NCI-H69 (cell line): Measurements from ENCODE around the gene WASF2.
"Not testable (repeated sequence)": the region's sequence is repeated elsewhere in the genome, so short reads cannot be mapped to it uniquely, and the experiment has no call there.

Source experiments
- DNase-seq: peaks from one replicate; lab custom pipeline; 2025; lab: John Stamatoyannopoulos, UW

The WASF2 gene

GRCh38 chr1:27418326-27419185, 71.4 kb downstream of the WASF2 start:
- no peak for DNase-seq

- no peak for DNase-seq
Observed at GRCh38 chr1:27417713-27418112, 72.3 kb downstream of the WASF2 start.

- peak; percentile 86 for DNase-seq
Observed at GRCh38 chr1:27416387-27417111, 73.4 kb downstream of the WASF2 start.

- no peak for DNase-seq
Observed at GRCh38 chr1:27414091-27414490, 75.9 kb downstream of the WASF2 start.

- no peak for DNase-seq
Observed at GRCh38 chr1:27413004-27413403, 77.0 kb downstream of the WASF2 start.

GRCh38 chr1:27412502-27412901, 77.5 kb downstream of the WASF2 start:
- DNase-seq, result no peak

GRCh38 chr1:27410709-27411108, 79.3 kb downstream of the WASF2 start:
- DNase-seq, result no peak

GRCh38 chr1:27409669-27410068, 80.3 kb downstream of the WASF2 start:
- no peak for DNase-seq

- no peak for DNase-seq
Observed at GRCh38 chr1:27408151-27408550, 81.8 kb downstream of the WASF2 start.

- not testable (repeated sequence) for DNase-seq
Observed at GRCh38 chr1:27406791-27407190, 83.2 kb downstream of the WASF2 start.

- no peak for DNase-seq
Observed at GRCh38 chr1:27406362-27406680, 83.6 kb downstream of the WASF2 start.

GRCh38 chr1:27405598-27406361, 84.2 kb downstream of the WASF2 start:
- not testable (repeated sequence) for DNase-seq

GRCh38 chr1:27405074-27405473, 84.9 kb downstream of the WASF2 start:
- no peak for DNase-seq

- DNase-seq, result no peak
Observed at GRCh38 chr1:27403931-27404330, 86.0 kb downstream of the WASF2 start.

GRCh38 chr1:27403065-27403726, 86.8 kb downstream of the WASF2 start:
- DNase-seq, result peak; percentile 2

GRCh38 chr1:27402349-27402754, 87.6 kb downstream of the WASF2 start:
- peak; percentile 30 for DNase-seq

GRCh38 chr1:27400963-27401341, 89.0 kb downstream of the WASF2 start:
- DNase-seq, result no peak

- DNase-seq, result peak; percentile 61
Observed at GRCh38 chr1:27400082-27400962, 89.6 kb downstream of the WASF2 start.

GRCh38 chr1:27399251-27400025, 90.5 kb downstream of the WASF2 start:
- peak; percentile 73 for DNase-seq

GRCh38 chr1:27398405-27399149, 91.4 kb downstream of the WASF2 start:
- DNase-seq, result peak; percentile 53
